SJSA1 (cell line): ENCODE results near the gene MPO. TPM values are rescaled to one million over a fixed set of nuclear protein-coding genes. Genes with fewer than 3 reads are reported as not detected.

Experiments
- DNase-seq, 2 experiments: peaks; one replicate each; pipeline ENCODE4 v3.0.0-alpha.2; 2015 to 2020; ENCODE audit warnings: low spot score in 2 of 2, low read depth in 1 of 2
- H3K27ac ChIP-seq: fragments of 250-450 bp; sonication (Bioruptor Pico); 2 replicates; pipeline ENCODE4 v1.5.1; 2020; ENCODE audit warnings: mild to moderate bottlenecking, moderate library complexity
- H3K27me3 ChIP-seq: fragments of 250-450 bp; sonication (Bioruptor Pico); replicated peaks from 2 replicates; pipeline ENCODE4 v1.5.1; 2020; ENCODE audit warnings: mild to moderate bottlenecking, moderate library complexity
- H3K36me3 ChIP-seq: fragments of 250-450 bp; sonication (Bioruptor Pico); 2 replicates; pipeline ENCODE4 v1.5.1; 2020; ENCODE audit warnings: mild to moderate bottlenecking
- H3K4me1 ChIP-seq: fragments of 250-450 bp; sonication (Bioruptor Pico); replicated peaks from 2 replicates; pipeline ENCODE4 v1.6.1; 2021; ENCODE audit warnings: mild to moderate bottlenecking
- H3K4me3 ChIP-seq: fragments of 250-450 bp; sonication (Bioruptor Pico); 2 replicates; pipeline ENCODE4 v1.5.1; 2020; ENCODE audit warnings: mild to moderate bottlenecking
- H3K9me3 ChIP-seq: fragments of 250-450 bp; sonication (Bioruptor Pico); replicated peaks from 2 replicates; pipeline ENCODE4 v1.5.1; 2020; ENCODE audit warnings: mild to moderate bottlenecking
- total RNA-seq: library from RNA; depleted of rRNA; stranded (reverse); fragments of >200 nt; shearing (Covaris generic); gene quantifications from 2 replicates; pipeline ENCODE4 v1.2.3, GENCODE V29; 2014

Gene MPO
- total RNA-seq, 1 experiment from 2014 or later = not detected

GRCh38 chr17:58273453-58274104 lies 7.2 kb downstream of the MPO start:
- Histone ChIP-seq H3K4me1 (no peaks in the 10 kb centered on the region), H3K4me3 (no peak overlapping the region), H3K36me3 (no peaks in the 10 kb centered on the region), H3K9me3 (no peaks in the 10 kb centered on the region; the same call in 1 of the 2 replicates), H3K27ac (no peak overlapping the region), H3K27me3 (peaks cover 54% of the 10 kb centered on the region)
- DNase-seq = peak in 1 of 2 experiments; percentile 47

- Histone ChIP-seq H3K4me1 (no peaks in the 10 kb centered on the region), H3K9me3 (no peaks in the 10 kb centered on the region; the same call in 1 of the 2 replicates), H3K4me3 (no peak overlapping the region), H3K27me3 (peaks cover 52% of the 10 kb centered on the region), H3K36me3 (no peaks in the 10 kb centered on the region), H3K27ac (no peak overlapping the region)
- DNase-seq = peak in 1 of 2 experiments; percentile 41
Observed at GRCh38 chr17:58272367-58273280, 8.1 kb downstream of the MPO start.

GRCh38 chr17:58271216-58271931 lies 9.4 kb downstream of the MPO start:
- Histone ChIP-seq H3K36me3 (no peaks in the 10 kb centered on the region), H3K9me3 (no peaks in the 10 kb centered on the region; the same call in 1 of the 2 replicates), H3K27ac (no peak overlapping the region), H3K4me1 (no peaks in the 10 kb centered on the region), H3K27me3 (peaks cover 58% of the 10 kb centered on the region), H3K4me3 (no peak overlapping the region)
- DNase-seq = peak in 1 of 2 experiments; percentile 32

GRCh38 chr17:58270476-58271215 lies 10.1 kb downstream of the MPO start:
- DNase-seq = peak in 1 of 2 experiments; percentile 35
- Histone ChIP-seq H3K36me3 (no peaks in the 10 kb centered on the region), H3K27me3 (peaks cover 58% of the 10 kb centered on the region), H3K4me1 (no peaks in the 10 kb centered on the region), H3K27ac (no peak overlapping the region), H3K4me3 (no peak overlapping the region), H3K9me3 (no peaks in the 10 kb centered on the region; the same call in 1 of the 2 replicates)

GRCh38 chr17:58269557-58270291 lies 11.0 kb downstream of the MPO start:
- no peaks in the 10 kb centered on the region; the same call in 1 of the 2 replicates for H3K9me3 ChIP-seq
- H3K4me1 ChIP-seq = no peaks in the 10 kb centered on the region
- H3K27me3 ChIP-seq = peaks cover 56% of the 10 kb centered on the region
- no peak overlapping the region for H3K27ac ChIP-seq
- H3K36me3 ChIP-seq = no peaks in the 10 kb centered on the region
- DNase-seq = peak in 1 of 2 experiments; percentile 22
- H3K4me3 ChIP-seq = no peak overlapping the region

DNA sequence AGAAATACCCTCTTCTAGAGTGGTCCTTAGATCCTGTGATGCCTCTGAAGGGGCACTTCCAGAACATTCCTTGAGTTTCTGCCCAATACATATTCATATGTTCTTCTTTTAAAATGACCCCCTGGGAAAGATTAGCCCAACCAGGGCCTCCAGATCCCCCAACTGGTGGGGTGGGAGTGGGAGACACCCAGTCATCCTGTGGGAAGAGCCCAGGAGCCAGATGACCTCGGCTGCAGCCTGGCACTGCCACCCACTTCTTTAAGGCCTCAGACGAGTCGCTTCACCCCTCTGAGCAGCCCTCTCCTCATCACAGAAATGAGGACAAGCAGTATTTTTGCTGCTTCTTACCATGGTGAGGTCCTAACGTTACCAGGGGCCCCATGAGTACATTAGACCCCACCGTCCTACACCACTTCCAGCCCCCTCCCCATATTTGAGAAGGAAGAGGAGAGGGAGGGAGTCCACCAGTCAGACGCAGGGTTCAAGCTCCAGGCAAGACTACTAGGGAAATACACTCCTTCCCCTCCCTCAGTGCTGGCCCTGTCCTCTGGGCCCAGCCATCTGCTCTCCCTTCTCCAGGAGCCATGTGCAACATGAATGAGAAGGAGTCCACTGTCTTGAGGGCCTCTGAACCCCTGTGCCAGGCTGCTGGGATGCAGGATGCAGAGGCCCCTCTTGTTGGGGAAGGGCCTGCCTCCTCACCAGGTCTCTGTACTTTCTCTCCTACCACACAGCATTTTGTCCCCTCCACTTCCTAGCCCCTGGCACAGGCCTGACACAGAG lies 11.8 kb downstream of the MPO start:
- H3K27me3 ChIP-seq = peaks cover 62% of the 10 kb centered on the region
- H3K36me3 ChIP-seq = no peaks in the 10 kb centered on the region
- no peaks in the 10 kb centered on the region for H3K4me1 ChIP-seq
- no peak overlapping the region for H3K27ac ChIP-seq
- peak in 1 of 2 experiments; percentile 37 for DNase-seq
- H3K9me3 ChIP-seq = peaks cover 4% of the 10 kb centered on the region; the same call in 1 of the 2 replicates
- no peak overlapping the region for H3K4me3 ChIP-seq

DNA sequence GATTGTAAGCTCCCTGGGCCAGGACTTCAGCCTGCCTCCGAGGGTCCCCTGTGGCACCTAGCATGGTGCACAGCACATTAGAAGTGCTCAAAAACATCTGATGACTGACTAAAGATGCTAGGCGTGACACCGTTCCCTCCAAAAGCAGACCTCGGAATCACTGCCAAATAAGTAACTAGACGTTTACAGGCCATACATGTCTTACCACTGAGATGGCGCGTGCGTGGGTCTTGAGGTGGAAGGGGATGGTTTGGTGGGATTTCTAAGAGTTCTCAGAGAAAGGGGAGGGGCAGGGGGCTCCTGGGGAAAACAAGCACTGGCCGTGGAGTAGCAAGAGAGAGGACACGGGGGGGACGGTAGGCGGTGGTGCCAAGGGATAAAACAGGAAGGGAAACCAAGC lies 12.4 kb downstream of the MPO start:
- DNase-seq = peak in 1 of 2 experiments; percentile 46
- Histone ChIP-seq H3K27me3 (peaks cover 67% of the 10 kb centered on the region), H3K4me3 (no peak overlapping the region), H3K36me3 (no peaks in the 10 kb centered on the region), H3K9me3 (peaks cover 4% of the 10 kb centered on the region; the same call in 1 of the 2 replicates), H3K4me1 (no peaks in the 10 kb centered on the region), H3K27ac (no peak overlapping the region)

- Histone ChIP-seq H3K27ac (no peak overlapping the region), H3K4me3 (no peak overlapping the region), H3K4me1 (no peaks in the 10 kb centered on the region), H3K27me3 (peaks cover 72% of the 10 kb centered on the region), H3K36me3 (no peaks in the 10 kb centered on the region), H3K9me3 (peaks cover 4% of the 10 kb centered on the region; the same call in 1 of the 2 replicates)
- peak in 1 of 2 experiments; percentile 41 for DNase-seq
Observed at GRCh38 chr17:58267347-58268324, 13.1 kb downstream of the MPO start.

DNA sequence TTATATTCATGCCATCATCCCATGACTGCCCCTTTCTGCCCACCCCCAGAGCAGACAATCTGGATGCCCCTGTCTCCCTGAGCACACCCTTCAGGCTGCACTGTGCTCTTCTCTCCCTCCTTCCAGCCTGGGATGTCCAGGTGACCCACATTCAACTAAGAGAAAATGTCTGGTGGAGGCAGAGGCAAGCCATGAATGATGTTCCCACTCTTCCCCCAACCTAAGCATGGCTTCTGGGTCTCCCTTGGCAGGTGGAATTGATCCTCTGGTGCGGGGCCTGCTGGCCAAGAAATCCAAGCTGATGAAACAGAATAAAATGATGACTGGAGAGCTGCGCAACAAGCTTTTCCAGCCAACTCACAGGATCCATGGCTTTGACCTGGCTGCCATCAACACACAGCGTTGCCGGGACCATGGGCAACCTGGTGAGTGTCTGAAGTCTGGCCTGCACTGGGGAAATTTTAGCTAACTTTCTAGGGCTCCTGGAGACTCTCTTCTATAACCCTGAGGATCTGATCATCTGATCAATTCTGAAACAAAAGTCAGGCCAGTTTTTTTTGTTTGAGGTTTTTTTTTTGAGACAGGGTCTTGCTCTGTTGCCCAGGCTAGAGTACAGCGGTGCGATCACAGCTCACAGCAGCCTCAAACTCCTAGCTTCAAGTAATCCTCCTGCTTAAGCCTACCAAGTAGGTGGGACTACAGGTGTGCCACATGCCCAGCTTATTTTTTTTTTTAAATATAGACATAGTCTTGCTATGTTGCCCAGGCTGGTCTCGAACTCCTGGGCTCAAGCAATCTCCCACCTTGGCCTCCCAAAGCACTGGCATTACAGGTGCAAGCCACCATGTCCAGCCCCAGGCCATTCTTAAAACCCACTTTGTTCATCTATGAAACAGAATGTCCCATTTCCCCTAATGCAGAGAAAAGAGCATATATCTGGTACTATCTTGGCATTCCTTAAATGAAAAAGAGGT lies 14.5 kb downstream of the MPO start:
- peak in 1 of 2 experiments; percentile 27 for DNase-seq
- Histone ChIP-seq H3K27me3 (peaks cover 76% of the 10 kb centered on the region), H3K4me1 (no peaks in the 10 kb centered on the region), H3K4me3 (no peak overlapping the region), H3K36me3 (no peaks in the 10 kb centered on the region), H3K27ac (no peak overlapping the region), H3K9me3 (0 out of 2 replicates have a peak, but pooled peaks cover 4% of the 10 kb centered on the region)

DNA sequence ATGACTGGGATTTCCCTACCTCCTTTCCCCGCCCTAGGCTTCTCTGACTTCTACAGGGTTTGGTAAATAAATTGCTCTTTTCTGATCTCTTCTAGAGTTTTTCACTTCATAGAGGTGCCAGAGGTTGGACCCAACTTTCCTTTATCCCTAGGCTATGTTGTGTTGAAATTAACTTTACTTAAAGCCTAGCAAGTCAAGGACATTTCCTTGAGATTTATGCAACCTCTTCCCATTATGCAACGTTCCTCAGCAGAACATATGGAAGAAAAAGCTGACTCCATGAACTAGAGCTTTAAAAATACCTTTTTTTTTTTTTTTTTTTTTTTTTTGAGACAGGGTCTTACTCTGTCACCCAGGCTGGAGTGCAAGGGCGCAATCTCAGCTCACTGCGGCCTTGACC lies 15.5 kb downstream of the MPO start:
- no peak for DNase-seq
- Histone ChIP-seq H3K27ac (no peak overlapping the region), H3K4me3 (no peak overlapping the region), H3K27me3 (peaks cover 73% of the 10 kb centered on the region), H3K36me3 (no peaks in the 10 kb centered on the region), H3K9me3 (0 out of 2 replicates have a peak, but pooled peaks cover 4% of the 10 kb centered on the region), H3K4me1 (no peaks in the 10 kb centered on the region)
